ENCODE results near the gene PTGFR.

The PTGFR gene

GRCh38 chr1:78565393-78565792 is 74.6 kb downstream of the PTGFR start:
- H3K4me3 ChIP-seq (ENCODE audit: low read depth, low read length), result no peak overlapping the region
- DNase-seq (ENCODE audit: low read depth), result no peak
- TF ChIP-seq CTCF (conservative IDR thresholded peaks at IDR 0.05; ENCODE audit: low read depth, low read length), result no peak

- no peak for DNase-seq (ENCODE audit: low read depth)
- peak; percentile 12 for TF ChIP-seq CTCF (conservative IDR thresholded peaks at IDR 0.05; ENCODE audit: low read depth, low read length)
- no peak overlapping the region for H3K4me3 ChIP-seq (ENCODE audit: low read depth, low read length)
Measured at GRCh38 chr1:78570539-78570938, 79.8 kb downstream of the PTGFR start.

- TF ChIP-seq CTCF (conservative IDR thresholded peaks at IDR 0.05; ENCODE audit: low read depth, low read length), result no peak
- no peak overlapping the region for H3K4me3 ChIP-seq (ENCODE audit: low read depth, low read length)
- no peak for DNase-seq (ENCODE audit: low read depth)
Measured at GRCh38 chr1:78577257-78578100, 86.7 kb downstream of the PTGFR start.

- no peak overlapping the region for H3K4me3 ChIP-seq (ENCODE audit: low read depth, low read length)
- DNase-seq (ENCODE audit: low read depth), result peak; percentile 54
- no peak for TF ChIP-seq CTCF (conservative IDR thresholded peaks at IDR 0.05; ENCODE audit: low read depth, low read length)
Measured at GRCh38 chr1:78586572-78586971, 95.8 kb downstream of the PTGFR start.

- no peak for TF ChIP-seq CTCF (conservative IDR thresholded peaks at IDR 0.05; ENCODE audit: low read depth, low read length)
- no peak overlapping the region for H3K4me3 ChIP-seq (ENCODE audit: low read depth, low read length)
- DNase-seq (ENCODE audit: low read depth), result no peak
Measured at GRCh38 chr1:78587211-78587610, 96.4 kb downstream of the PTGFR start.
